Liver (tissue), 9 donors: ENCODE results near the gene PPARA. TPM values are rescaled to one million over a fixed set of nuclear protein-coding genes. Genes with fewer than 3 reads are reported as not detected.

Experiments
- DNase-seq: peaks from one replicate; pipeline ENCODE4 v3.0.0-alpha.2; 2017; ENCODE audit warnings: low spot score
- H3K27ac ChIP-seq, 2 donors: one replicate each; pipeline ENCODE4 v1.7.0; 2013; ENCODE audit warnings: inconsistent platforms in 2 of 2, low read length in 2 of 2, control low read depth in 1 of 2, low read depth in 1 of 2, mild to moderate bottlenecking in 1 of 2
- H3K27me3 ChIP-seq, 4 donors: one replicate each; pipeline versions ENCODE4 v1.6.1 to v1.7.0; 2013; ENCODE audit warnings: low read length in 3 of 4, inconsistent platforms in 1 of 4, mild to moderate bottlenecking in 1 of 4, moderate library complexity in 1 of 4; ENCODE audit not compliant: control insufficient read depth in 4 of 4, insufficient read depth in 4 of 4
- H3K36me3 ChIP-seq, 4 donors: one replicate each; pipeline versions ENCODE4 v1.6.1 to v1.7.0; 2013; ENCODE audit warnings: low read length in 3 of 4, mild to moderate bottlenecking in 3 of 4, low read depth in 1 of 4, moderate library complexity in 1 of 4; ENCODE audit not compliant: control insufficient read depth in 4 of 4, insufficient read depth in 3 of 4
- H3K4me1 ChIP-seq, 4 donors: one replicate each; pipeline versions ENCODE4 v1.6.1 to v1.7.0; 2013; ENCODE audit warnings: low read length in 3 of 4, mild to moderate bottlenecking in 3 of 4, moderate library complexity in 1 of 4; ENCODE audit not compliant: control insufficient read depth in 4 of 4, insufficient read depth in 4 of 4
- H3K4me3 ChIP-seq, 3 donors: one replicate each; pipeline versions ENCODE4 v1.6.1 to v1.7.0; 2013; ENCODE audit warnings: low read length in 3 of 3, control low read depth in 1 of 3, low read depth in 1 of 3, mild to moderate bottlenecking in 1 of 3
- H3K9ac ChIP-seq, 2 donors: one replicate each; pipeline ENCODE4 v1.7.0; 2013; ENCODE audit warnings: low read length in 2 of 2, mild to moderate bottlenecking in 2 of 2, moderate library complexity in 2 of 2, control low read depth in 1 of 2, low read depth in 1 of 2
- H3K9me3 ChIP-seq, 4 donors: one replicate each; pipeline versions ENCODE4 v1.6.1 to v1.7.0; 2013; ENCODE audit warnings: low read length in 3 of 4; ENCODE audit not compliant: control insufficient read depth in 4 of 4
- ATF3 ChIP-seq: IDR thresholded peaks from 2 replicates; pipeline ENCODE4 v1.6.1; 2016; ENCODE audit warnings: antibody characterized with exemption
- FOXA1 ChIP-seq: IDR thresholded peaks from 2 replicates; pipeline ENCODE4 v1.6.1; 2016; ENCODE audit warnings: antibody characterized with exemption
- HNF4A ChIP-seq, 2 donors: conservative IDR thresholded peaks; 2 replicates each; pipeline ENCODE4 v1.6.1; 2016; ENCODE audit warnings: antibody characterized with exemption in 2 of 2, mild to moderate bottlenecking in 2 of 2
- HNF4G ChIP-seq: IDR thresholded peaks from 2 replicates; pipeline ENCODE4 v1.6.1; 2016; ENCODE audit warnings: antibody characterized with exemption
- RAD21 ChIP-seq, 2 donors: IDR thresholded peaks; 2 replicates each; pipeline ENCODE4 v1.6.1; 2016; ENCODE audit warnings: antibody characterized with exemption in 2 of 2, mild to moderate bottlenecking in 2 of 2
- REST ChIP-seq: IDR thresholded peaks from 2 replicates; pipeline ENCODE4 v1.6.1; 2016; ENCODE audit warnings: antibody characterized with exemption, mild to moderate bottlenecking
- YY1 ChIP-seq: IDR thresholded peaks from 2 replicates; pipeline ENCODE4 v1.6.1; 2016; ENCODE audit warnings: antibody characterized with exemption, mild to moderate bottlenecking
- ZBTB33 ChIP-seq: IDR thresholded peaks from 2 replicates; pipeline ENCODE4 v1.6.1; 2016; ENCODE audit warnings: antibody characterized with exemption
- WGBS: extraction: QIAGEN DNeasy Blood & Tissue Kit; methylation state at CpG from one replicate; pipeline ENCODE4 v1.1.7; 2013; 5-methylcytosine and 5-hydroxymethylcytosine counted together
- polyA plus RNA-seq, 2 donors: library from polyadenylated mRNA; stranded (reverse) in 1 of 2; unstranded in 1 of 2; fragments of 200-250 nt in 1 of 2; fragments of >200 nt in 1 of 2; fragmentation: Nextera tagmentation in 1 of 2; extraction: Ambion mirVana in 1 of 2; gene quantifications; one replicate each; pipeline versions ENCODE4 v1.2.1 to v1.2.3, GENCODE V29; 2013 to 2015
- total RNA-seq, 2 donors: library from RNA; depleted of rRNA; stranded (reverse); fragments of >200 nt; gene quantifications; one replicate each; pipeline ENCODE4 v1.2.3, GENCODE V29; 2014
- donor health status: healthy.
- donor health status: healthy.
- donor health status: healthy.
- donor health status: healthy.
- donor health status: healthy.

PPARA gene
- total and polyA plus RNA-seq, 4 donors = 31.2 to 78.8 (median 41.3) TPM

GRCh38 chr22:46275455-46276122 lies 125.3 kb downstream of the PPARA start (continued):
- TF ChIP-seq HNF4A (conservative IDR thresholded peaks at IDR 0.05) (no peak), REST (no peak), FOXA1 (no peak), YY1 (no peak)

GRCh38 chr22:46276563-46276962 lies 126.2 kb downstream of the PPARA start:
- 94% methylated on average over 7 of the region's 7 CpGs for WGBS
- no peak for DNase-seq
- Histone ChIP-seq H3K36me3 (peaks cover 49 to 89% (median 83%) of the 10 kb centered on the region in 4 donors), H3K9me3 (no peaks in the 10 kb centered on the region), H3K4me3 (no peak overlapping the region), H3K9ac (no peak overlapping the region), H3K27ac (no peak overlapping the region), H3K27me3 (no peaks in the 10 kb centered on the region), H3K4me1 (peaks cover 0 to 5% (median 1%) of the 10 kb centered on the region in 4 donors)
- TF ChIP-seq ATF3 = no peak
- TF ChIP-seq ZBTB33 = no peak

- Histone ChIP-seq H3K27ac (no peak overlapping the region), H3K36me3 (peaks cover 49 to 88% (median 82%) of the 10 kb centered on the region in 4 donors), H3K4me3 (no peak overlapping the region), H3K4me1 (peaks cover 0 to 3% (median 0%) of the 10 kb centered on the region in 4 donors), H3K27me3 (no peaks in the 10 kb centered on the region), H3K9ac (no peak overlapping the region), H3K9me3 (no peaks in the 10 kb centered on the region)
- 94% methylated on average over 22 of the region's 22 CpGs for WGBS
- DNase-seq = no peak
- TF ChIP-seq RAD21 (IDR thresholded peaks at IDR 0.05) = no peak
- no peak for TF ChIP-seq HNF4A (conservative IDR thresholded peaks at IDR 0.05)
- no peak for TF ChIP-seq HNF4G
- no peak for TF ChIP-seq ZBTB33
Observed at GRCh38 chr22:46278656-46279645, 128.6 kb downstream of the PPARA start.
